Thoracic aorta (tissue), 2 donors: ENCODE measurements around the gene HSD17B13. TPM values are rescaled to one million over a fixed set of nuclear protein-coding genes. Genes with fewer than 3 reads are reported as not detected.

Experiments
- ATAC-seq: fragments of 150-250 bp; one replicate; pipeline ENCODE4 v1.8.0; 2017; ENCODE audit warnings: low read depth; ENCODE audit not compliant: insufficient number of reproducible peaks, low FRiP score
- DNase-seq: peaks from one replicate; pipeline ENCODE4 v3.0.0-alpha.2; 2020; ENCODE audit warnings: low spot score
- H3K27ac ChIP-seq, 2 donors: fragments of 200-600 bp; sonication (generic); 1 replicate in 1 of 2; 2 replicates in 1 of 2; pipeline ENCODE4 v1.5.1; 2016; ENCODE audit warnings: mild to moderate bottlenecking in 2 of 2, moderate library complexity in 2 of 2
- H3K27me3 ChIP-seq: fragments of 200-600 bp; sonication (generic); replicated peaks from 2 replicates; pipeline ENCODE4 v1.6.0; 2016; ENCODE audit warnings: mild to moderate bottlenecking; ENCODE audit not compliant: insufficient read depth
- H3K36me3 ChIP-seq: fragments of 200-600 bp; sonication (generic); one replicate; pipeline ENCODE4 v1.5.1; 2016
- H3K4me1 ChIP-seq, 2 donors: fragments of 200-600 bp; sonication (generic); 1 replicate in 1 of 2; 2 replicates in 1 of 2; pipeline versions ENCODE4 v1.5.1 to v1.6.0; 2016; ENCODE audit warnings: low read depth in 2 of 2, mild to moderate bottlenecking in 1 of 2; ENCODE audit not compliant: control insufficient read depth in 1 of 2
- H3K4me3 ChIP-seq: fragments of 200-600 bp; sonication (generic); 2 replicates; pipeline ENCODE4 v1.5.1; 2016; ENCODE audit warnings: mild to moderate bottlenecking
- H3K9me3 ChIP-seq: fragments of 200-600 bp; sonication (generic); 2 replicates; pipeline ENCODE4 v1.5.1; 2016
- CTCF ChIP-seq: fragments of 200-600 bp; sonication (generic); IDR thresholded peaks from one replicate; pipeline ENCODE4 v1.5.1; 2019; ENCODE audit warnings: antibody characterized with exemption
- total RNA-seq, 2 donors: library from RNA; depleted of rRNA; stranded (reverse); fragments of >200 nt; gene quantifications; one replicate each; pipeline versions ENCODE4 v1.1.0 to v1.2.3, GENCODE V29; 2016

HSD17B13 gene
- total RNA-seq, 2 donors from 2014 or later = 0.54 to 0.71 TPM

GRCh38 chr4:87330761-87331160 is 8.1 kb upstream of the HSD17B13 start:
- Histone ChIP-seq H3K27ac (no peak overlapping the region), H3K4me3 (no peak overlapping the region), H3K27me3 (no peaks in the 10 kb centered on the region), H3K36me3 (no peaks in the 10 kb centered on the region), H3K9me3 (peaks cover 15% of the 10 kb centered on the region), H3K4me1 (no peaks in the 10 kb centered on the region)
- no peak for ATAC-seq
- no peak for TF ChIP-seq CTCF
- DNase-seq = no peak

- Histone ChIP-seq H3K4me3 (no peak overlapping the region), H3K4me1 (no peaks in the 10 kb centered on the region), H3K36me3 (no peaks in the 10 kb centered on the region), H3K27ac (no peak overlapping the region), H3K9me3 (no peaks in the 10 kb centered on the region), H3K27me3 (no peaks in the 10 kb centered on the region)
- no peak for DNase-seq
- no peak for TF ChIP-seq CTCF
- ATAC-seq = no peak
Observed at GRCh38 chr4:87327136-87327535, 4.5 kb upstream of the HSD17B13 start.

- TF ChIP-seq CTCF = no peak
- H3K36me3 ChIP-seq = no peaks in the 10 kb centered on the region
- DNase-seq (no peak), ATAC-seq (no peak)
- H3K27me3 ChIP-seq = no peaks in the 10 kb centered on the region
- H3K27ac ChIP-seq = no peak overlapping the region
- H3K9me3 ChIP-seq = no peaks in the 10 kb centered on the region
- no peak overlapping the region for H3K4me3 ChIP-seq
- H3K4me1 ChIP-seq = no peaks in the 10 kb centered on the region
Observed at GRCh38 chr4:87326460-87326859, 3.8 kb upstream of the HSD17B13 start.

GRCh38 chr4:87321888-87322287 is 794 bp downstream of the HSD17B13 start:
- Histone ChIP-seq H3K4me1 (no peaks in the 10 kb centered on the region), H3K27ac (no peak overlapping the region), H3K9me3 (no peaks in the 10 kb centered on the region), H3K27me3 (no peaks in the 10 kb centered on the region), H3K36me3 (no peaks in the 10 kb centered on the region), H3K4me3 (no peak overlapping the region)
- ATAC-seq (no peak), DNase-seq (no peak)
- no peak for TF ChIP-seq CTCF

- Histone ChIP-seq H3K4me1 (peaks cover 0 to 6% of the 10 kb centered on the region in 2 donors), H3K9me3 (no peaks in the 10 kb centered on the region), H3K27me3 (no peaks in the 10 kb centered on the region), H3K27ac (no peak overlapping the region), H3K36me3 (no peaks in the 10 kb centered on the region), H3K4me3 (no peak overlapping the region)
- TF ChIP-seq CTCF = no peak
- ATAC-seq (no peak), DNase-seq (no peak)
Observed at GRCh38 chr4:87317527-87317926, 5.2 kb downstream of the HSD17B13 start.
